OCI-LY1 (cell line): ENCODE data around the gene SWAP70.

Experiments used
- H2AFZ ChIP-seq: fragments of 200-600 bp; sonication (generic), shearing (Covaris generic); 2 replicates; pipeline ENCODE4 v1.6.0; 2014; ENCODE audit warnings: antibody characterized with exemption, mild to moderate bottlenecking, low read length
- H3F3A ChIP-seq: fragments of 200-600 bp; sonication (generic), shearing (Covaris generic); 2 replicates; pipeline ENCODE4 v1.6.0; 2014; ENCODE audit warnings: mild to moderate bottlenecking, antibody characterized with exemption, low read length, moderate library complexity; ENCODE audit not compliant: insufficient read depth
- H3K27ac ChIP-seq: fragments of 200-600 bp; sonication (generic); 2 replicates; pipeline ENCODE4 v1.5.1; 2014; ENCODE audit warnings: low read length, mixed run types, mild to moderate bottlenecking, low read depth; ENCODE audit not compliant: poor library complexity, severe bottlenecking
- H3K27me3 ChIP-seq: fragments of 200-600 bp; sonication (generic); 2 replicates; pipeline ENCODE4 v1.6.0; 2014; ENCODE audit warnings: antibody characterized with exemption, mild to moderate bottlenecking, low read length, moderate library complexity; ENCODE audit not compliant: insufficient read depth
- H3K36me3 ChIP-seq: fragments of 200-600 bp; sonication (generic); 2 replicates; pipeline ENCODE4 v1.6.1; 2014; ENCODE audit warnings: mild to moderate bottlenecking, antibody characterized with exemption, low read length, moderate library complexity, mixed read lengths; ENCODE audit not compliant: insufficient read depth
- H3K4me1 ChIP-seq: fragments of 200-600 bp; sonication (generic); 2 replicates; pipeline ENCODE4 v1.5.1; 2014; ENCODE audit warnings: mild to moderate bottlenecking, low read length, moderate library complexity; ENCODE audit not compliant: insufficient read depth, severe bottlenecking
- H3K4me2 ChIP-seq: fragments of 200-600 bp; sonication (generic), shearing (Covaris generic); 2 replicates; pipeline ENCODE4 v1.6.1; 2014; ENCODE audit warnings: low read length
- H3K4me3 ChIP-seq: fragments of 200-600 bp; sonication (generic); 2 replicates; pipeline ENCODE4 v1.5.1; 2014; ENCODE audit warnings: low read length, low read depth, mild to moderate bottlenecking, mixed read lengths; ENCODE audit not compliant: poor library complexity, severe bottlenecking
- H3K79me2 ChIP-seq: fragments of 200-600 bp; shearing (Covaris generic); 2 replicates; pipeline ENCODE4 v1.6.1; 2016; ENCODE audit warnings: mixed run types, low read length, mixed read lengths; ENCODE audit not compliant: insufficient read depth
- H3K9ac ChIP-seq: fragments of 200-600 bp; sonication (generic), shearing (Covaris generic); 2 replicates; pipeline ENCODE4 v1.6.1; 2014; ENCODE audit warnings: mild to moderate bottlenecking, low read length, mixed read lengths
- H3K9me2 ChIP-seq: fragments of 200-600 bp; sonication (generic), shearing (Covaris generic); 2 replicates; pipeline ENCODE4 v1.6.1; 2014; ENCODE audit warnings: low read depth, mild to moderate bottlenecking, low read length, mixed read lengths
- H3K9me3 ChIP-seq: fragments of 200-600 bp; shearing (Covaris generic); 2 replicates; pipeline ENCODE4 v1.6.1; 2014; ENCODE audit warnings: low read length, mixed read lengths
- H4K20me1 ChIP-seq: fragments of 200-600 bp; sonication (generic), shearing (Covaris generic); 2 replicates; pipeline ENCODE4 v1.6.0; 2016; ENCODE audit warnings: mild to moderate bottlenecking, low read length; ENCODE audit not compliant: insufficient read depth
- CTCF ChIP-seq: fragments of 200-600 bp; sonication (generic), shearing (Covaris generic); IDR thresholded peaks from 2 replicates; pipeline ENCODE4 v1.5.1; 2017; ENCODE audit warnings: mild to moderate bottlenecking, antibody characterized with exemption, low read length, moderate library complexity, mixed read lengths
- EZH2 ChIP-seq: fragments of 200-600 bp; sonication (generic), shearing (Covaris generic); IDR thresholded peaks from 2 replicates; pipeline ENCODE4 v1.8.0; 2017; ENCODE audit warnings: borderline replicate concordance, mixed run types, mild to moderate bottlenecking, antibody characterized with exemption, low read length, moderate library complexity, mixed read lengths

The SWAP70 gene

GRCh38 chr11:9656864-9657263 is 7.0 kb upstream of the SWAP70 start:
- H3K9me3 ChIP-seq: no peaks in the 10 kb centered on the region
- no peaks in the 10 kb centered on the region for H3K36me3 ChIP-seq
- no peaks in the 10 kb centered on the region for H4K20me1 ChIP-seq
- H3K9me2 ChIP-seq: no peaks in the 10 kb centered on the region
- no peaks in the 10 kb centered on the region for H3K79me2 ChIP-seq
- no peak for TF ChIP-seq CTCF
- TF ChIP-seq EZH2: no peak
- no peak overlapping the region for H3K4me3 ChIP-seq
- H3F3A ChIP-seq: no peaks in the 10 kb centered on the region
- peak overlapping the region; percentile 29 for H3K27ac ChIP-seq
- peaks cover 27% of the 10 kb centered on the region for H3K4me1 ChIP-seq
- no peak overlapping the region for H3K9ac ChIP-seq
- no peak overlapping the region for H2AFZ ChIP-seq
- no peaks in the 10 kb centered on the region for H3K27me3 ChIP-seq
- H3K4me2 ChIP-seq: no peak overlapping the region

- Histone ChIP-seq H4K20me1 (no peaks in the 10 kb centered on the region), H3F3A (no peaks in the 10 kb centered on the region), H3K9me3 (no peaks in the 10 kb centered on the region), H3K27me3 (no peaks in the 10 kb centered on the region), H3K36me3 (no peaks in the 10 kb centered on the region), H3K4me1 (peaks cover 27% of the 10 kb centered on the region), H3K27ac (peak overlapping the region; percentile 29), H3K79me2 (no peaks in the 10 kb centered on the region), H3K4me2 (no peak overlapping the region), H3K9me2 (no peaks in the 10 kb centered on the region), H3K9ac (no peak overlapping the region), H2AFZ (no peak overlapping the region), H3K4me3 (no peak overlapping the region)
- TF ChIP-seq EZH2 (no peak), CTCF (no peak)
Observed at GRCh38 chr11:9657531-9657930, 6.3 kb upstream of the SWAP70 start.

GRCh38 chr11:9660886-9661285 is 3.0 kb upstream of the SWAP70 start:
- no peak overlapping the region for H3K4me3 ChIP-seq
- H3K9me3 ChIP-seq: no peaks in the 10 kb centered on the region
- no peaks in the 10 kb centered on the region for H4K20me1 ChIP-seq
- H3K27ac ChIP-seq: peak overlapping the region; percentile 50
- no peak overlapping the region for H3K9ac ChIP-seq
- H2AFZ ChIP-seq: no peak overlapping the region
- no peak overlapping the region for H3K4me2 ChIP-seq
- no peaks in the 10 kb centered on the region for H3K27me3 ChIP-seq
- H3K79me2 ChIP-seq: peaks cover 17% of the 10 kb centered on the region
- no peaks in the 10 kb centered on the region for H3F3A ChIP-seq
- peaks cover 31% of the 10 kb centered on the region for H3K4me1 ChIP-seq
- TF ChIP-seq CTCF: no peak
- no peak for TF ChIP-seq EZH2
- H3K36me3 ChIP-seq: peaks cover 15% of the 10 kb centered on the region
- H3K9me2 ChIP-seq: no peaks in the 10 kb centered on the region
